H9 (cell line): ENCODE measurements around the gene MRPL53. TPM values are rescaled to one million over a fixed set of nuclear protein-coding genes. Genes with fewer than 3 reads are reported as not detected.

ENCODE experiments used
- DNase-seq: peaks from one replicate; pipeline ENCODE4 v3.0.0-alpha.2; 2017
- H2AFZ ChIP-seq: one replicate; pipeline ENCODE4 v1.6.1; 2013; ENCODE audit warnings: mild to moderate bottlenecking, low read length, control low read depth, moderate library complexity
- H2AK5ac ChIP-seq: 2 replicates; pipeline ENCODE4 v1.6.1; 2013; ENCODE audit warnings: low read length, control low read depth, mixed read lengths; ENCODE audit not compliant: insufficient read length
- H2BK120ac ChIP-seq: one replicate; pipeline ENCODE4 v1.6.1; 2013; ENCODE audit warnings: low read depth, mild to moderate bottlenecking, low read length, control low read depth, inconsistent platforms; ENCODE audit not compliant: poor library complexity, severe bottlenecking
- H2BK12ac ChIP-seq: 2 replicates; pipeline ENCODE4 v1.6.1; 2013; ENCODE audit warnings: low read length, control low read depth, mixed read lengths, low read depth; ENCODE audit not compliant: insufficient read length
- H2BK15ac ChIP-seq: 2 replicates; pipeline ENCODE4 v1.6.1; 2013; ENCODE audit warnings: low read depth, low read length, control low read depth
- H2BK20ac ChIP-seq: one replicate; pipeline ENCODE4 v1.6.1; 2013; ENCODE audit warnings: low read depth, mild to moderate bottlenecking, low read length, control low read depth, inconsistent platforms; ENCODE audit not compliant: poor library complexity, severe bottlenecking
- H2BK5ac ChIP-seq: 2 replicates; pipeline ENCODE4 v1.6.1; 2013; ENCODE audit warnings: low read length, control low read depth, mixed read lengths; ENCODE audit not compliant: insufficient read length
- H3K14ac ChIP-seq: 2 replicates; pipeline ENCODE4 v1.6.1; 2013; ENCODE audit warnings: low read length, control low read depth; ENCODE audit not compliant: insufficient read depth
- H3K18ac ChIP-seq: 2 replicates; pipeline ENCODE4 v1.6.1; 2013; ENCODE audit warnings: low read depth, mild to moderate bottlenecking, mixed read lengths, low read length, control low read depth; ENCODE audit not compliant: insufficient read length
- H3K23ac ChIP-seq: 2 replicates; pipeline ENCODE4 v1.6.1; 2013; ENCODE audit warnings: low read length, control low read depth, mixed read lengths, low read depth; ENCODE audit not compliant: insufficient read length
- H3K23me2 ChIP-seq: 2 replicates; pipeline ENCODE4 v1.6.1; 2013; ENCODE audit warnings: low read depth, mild to moderate bottlenecking, mixed read lengths, low read length, control low read depth; ENCODE audit not compliant: insufficient read length, poor library complexity, severe bottlenecking
- H3K27ac ChIP-seq: 2 replicates; pipeline ENCODE4 v1.5.1; 2013; ENCODE audit warnings: low read length, control low read depth, mixed read lengths, low read depth; ENCODE audit not compliant: insufficient read length
- H3K27me3 ChIP-seq: 2 replicates; pipeline ENCODE4 v1.6.1; 2013; ENCODE audit warnings: low read length, control low read depth, inconsistent platforms; ENCODE audit not compliant: insufficient read depth
- H3K4ac ChIP-seq: 2 replicates; pipeline ENCODE4 v1.6.1; 2013; ENCODE audit warnings: low read depth, mild to moderate bottlenecking, control low read depth, inconsistent platforms, low read length, moderate library complexity
- H3K4me1 ChIP-seq: 2 replicates; pipeline ENCODE4 v1.6.1; 2013; ENCODE audit warnings: low read length, control low read depth, inconsistent platforms; ENCODE audit not compliant: insufficient read depth
- H3K4me2 ChIP-seq: 2 replicates; pipeline ENCODE4 v1.6.1; 2013; ENCODE audit warnings: low read length, control low read depth, mixed read lengths; ENCODE audit not compliant: insufficient read length, insufficient read depth
- H3K56ac ChIP-seq: 2 replicates; pipeline ENCODE4 v1.6.1; 2013; ENCODE audit warnings: low read depth, mild to moderate bottlenecking, mixed read lengths, low read length, control low read depth; ENCODE audit not compliant: insufficient read length
- H3K79me1 ChIP-seq: 2 replicates; pipeline ENCODE4 v1.6.1; 2013; ENCODE audit warnings: low read depth, mild to moderate bottlenecking, moderate library complexity, low read length, control low read depth, inconsistent platforms; ENCODE audit not compliant: insufficient read depth, poor library complexity, severe bottlenecking
- H3K79me2 ChIP-seq: 2 replicates; pipeline ENCODE4 v1.6.1; 2013; ENCODE audit warnings: low read length, control low read depth, inconsistent platforms; ENCODE audit not compliant: insufficient read depth
- H3K9ac ChIP-seq: 2 replicates; pipeline ENCODE4 v1.6.1; 2013; ENCODE audit warnings: low read length, control low read depth, mixed read lengths; ENCODE audit not compliant: insufficient read length; ENCODE audit errors: extremely low read depth
- H3K9me3 ChIP-seq: one replicate; pipeline ENCODE4 v1.6.1; 2013; ENCODE audit warnings: low read depth, low read length, inconsistent platforms; ENCODE audit not compliant: control insufficient read depth
- H3T11ph ChIP-seq: one replicate; pipeline ENCODE4 v1.6.1; 2013; ENCODE audit warnings: mild to moderate bottlenecking, low read length, control low read depth, inconsistent platforms
- H4K20me1 ChIP-seq: one replicate; pipeline ENCODE4 v1.6.1; 2013; ENCODE audit not compliant: control insufficient read depth, insufficient read length, insufficient read depth
- H4K5ac ChIP-seq: 2 replicates; pipeline ENCODE4 v1.6.1; 2013; ENCODE audit warnings: low read depth, mild to moderate bottlenecking, mixed read lengths, low read length, control low read depth; ENCODE audit not compliant: insufficient read length
- H4K8ac ChIP-seq: replicated peaks from 2 replicates; pipeline ENCODE4 v1.6.1; 2013; ENCODE audit warnings: low read length, control low read depth, mixed read lengths, low read depth; ENCODE audit not compliant: insufficient read length
- H4K91ac ChIP-seq: 2 replicates; pipeline ENCODE4 v1.6.1; 2013; ENCODE audit warnings: low read depth, mild to moderate bottlenecking, moderate library complexity, mixed read lengths, low read length, control low read depth; ENCODE audit not compliant: insufficient read length
- H3K27ac Mint-ChIP-seq, 3 experiments: 2 replicates in 2 of 3; 3 replicates in 1 of 3; pipeline ENCODE4 v1.8.0; 2020 to 2021; ENCODE audit warnings: mixed read lengths in 3 of 3, mild to moderate bottlenecking in 1 of 3, moderate library complexity in 1 of 3
- H3K27me3 Mint-ChIP-seq: 2 replicates; pipeline ENCODE4 v1.8.0; 2021; ENCODE audit warnings: low read depth, mild to moderate bottlenecking, moderate library complexity, mixed read lengths
- H3K36me3 Mint-ChIP-seq, 3 experiments: 2 replicates in 2 of 3; 3 replicates in 1 of 3; pipeline ENCODE4 v1.8.0; 2020 to 2021; ENCODE audit warnings: low read depth in 3 of 3, mixed read lengths in 3 of 3; ENCODE audit not compliant: insufficient read depth in 1 of 3
- H3K4me1 Mint-ChIP-seq, 2 experiments: 2 replicates each; pipeline ENCODE4 v1.8.0; 2020; ENCODE audit warnings: mixed read lengths in 2 of 2
- H3K4me3 Mint-ChIP-seq, 2 experiments: 2 replicates in 1 of 2; 3 replicates in 1 of 2; pipeline ENCODE4 v1.8.0; 2020 to 2021; ENCODE audit warnings: mild to moderate bottlenecking in 2 of 2, mixed read lengths in 2 of 2, moderate library complexity in 1 of 2
- H3K9me3 Mint-ChIP-seq, 2 experiments: 2 replicates in 1 of 2; 3 replicates in 1 of 2; pipeline ENCODE4 v1.8.0; 2020; ENCODE audit warnings: mild to moderate bottlenecking in 2 of 2, mixed read lengths in 2 of 2, moderate library complexity in 1 of 2
- CTCF ChIP-seq: fragments of 200-600 bp; sonication (generic); conservative IDR thresholded peaks from 3 replicates; pipeline ENCODE4 v1.8.0; 2021; ENCODE audit warnings: antibody characterized with exemption, mild to moderate bottlenecking
- WGBS: extraction: QIAGEN DNeasy Blood & Tissue Kit; methylation state at CpG from one replicate; pipeline ENCODE4 v1.1.7; 2013; ENCODE audit warnings: missing lambda C conversion rate, low lambda C conversion rate, mixed read lengths; ENCODE audit not compliant: insufficient read length; ENCODE audit errors: extremely low coverage; 5-methylcytosine and 5-hydroxymethylcytosine counted together
- total RNA-seq: library from RNA; stranded (reverse); gene quantifications from 2 replicates; pipeline ENCODE4 v1.2.1, GENCODE V29; 2021

The MRPL53 gene
- total RNA-seq, 1 experiment from 2014 or later, result 59.5 TPM

- H3K9ac ChIP-seq, result no peak overlapping the region
- H2BK120ac ChIP-seq, result no peak overlapping the region
- H3K23ac ChIP-seq, result no peak overlapping the region
- Mint-ChIP-seq H3K27ac (no peak overlapping the region), H3K4me3 (peak overlapping the region in 1 of 2 experiments; percentile 33; a peak in 2 of 5 replicates), H3K36me3 (peaks cover 24 to 33% (median 24%) of the 10 kb centered on the region in 3 experiments), H3K9me3 (peaks cover 3 to 5% of the 10 kb centered on the region in 2 experiments; a peak in 3 of 5 replicates), H3K4me1 (peaks cover 48 to 52% of the 10 kb centered on the region in 2 experiments), H3K27me3 (peaks cover 79% of the 10 kb centered on the region)
- no peak overlapping the region for H3K4me2 ChIP-seq
- H2BK12ac ChIP-seq, result no peak overlapping the region
- no peak for TF ChIP-seq CTCF
- DNase-seq, result no peak
- no peak overlapping the region for H2AK5ac ChIP-seq
- H3K79me1 ChIP-seq, result no peaks in the 10 kb centered on the region
- H4K91ac ChIP-seq, result no peak overlapping the region
- H3K27ac ChIP-seq, result no peak overlapping the region
- H3K4ac ChIP-seq, result no peak overlapping the region
- H3K4me1 ChIP-seq, result peaks cover 4% of the 10 kb centered on the region; the same call in 1 of the 2 replicates
- WGBS, result no CpG with 5 or more reads among the region's 14 CpGs
- H3K79me2 ChIP-seq, result no peaks in the 10 kb centered on the region
- no peak overlapping the region for H3K18ac ChIP-seq
- no peaks in the 10 kb centered on the region for H4K20me1 ChIP-seq
- no peak overlapping the region for H4K5ac ChIP-seq
- H2AFZ ChIP-seq, result no peak overlapping the region
- no peak overlapping the region for H2BK5ac ChIP-seq
- no peak overlapping the region for H3K56ac ChIP-seq
- no peaks in the 10 kb centered on the region for H3K9me3 ChIP-seq
- no peak overlapping the region for H3T11ph ChIP-seq
- H3K27me3 ChIP-seq, result peaks cover 56% of the 10 kb centered on the region
- H4K8ac ChIP-seq, result no peak overlapping the region
- H3K14ac ChIP-seq, result no peak overlapping the region
- peaks cover 21% of the 10 kb centered on the region for H3K23me2 ChIP-seq
- H2BK15ac ChIP-seq, result no peak overlapping the region
- H2BK20ac ChIP-seq, result no peak overlapping the region
These were observed 33.2 kb upstream of the MRPL53 start for GRCh38 chr2:74505448-74506246.
